ENCODE data around the gene C13orf42.

Gene C13orf42

GRCh38 chr13:51067210-51067701 is 43.8 kb downstream of the C13orf42 start:
- in situ Hi-C loops (cut with HindIII; ENCODE audit: low sequenced_read_pairs): no loop called here

- in situ Hi-C loops (cut with HindIII; ENCODE audit: low sequenced_read_pairs): no loop called here
Observed at GRCh38 chr13:51066091-51066831, 44.8 kb downstream of the C13orf42 start.

- in situ Hi-C loops (cut with HindIII; ENCODE audit: low sequenced_read_pairs): no loop called here
Observed at GRCh38 chr13:51065372-51066090, 45.5 kb downstream of the C13orf42 start.

- in situ Hi-C loops (cut with HindIII; ENCODE audit: low sequenced_read_pairs): no loop called here
Observed at GRCh38 chr13:51064753-51065152, 46.3 kb downstream of the C13orf42 start.

GRCh38 chr13:51063909-51064308 is 47.2 kb downstream of the C13orf42 start:
- in situ Hi-C loops (cut with HindIII; ENCODE audit: low sequenced_read_pairs): no loop called here

- in situ Hi-C loops (cut with HindIII; ENCODE audit: low sequenced_read_pairs): no loop called here
Observed at GRCh38 chr13:51058461-51059167, 52.5 kb downstream of the C13orf42 start.

GRCh38 chr13:51057906-51058305 is 53.2 kb downstream of the C13orf42 start:
- in situ Hi-C loops (cut with HindIII; ENCODE audit: low sequenced_read_pairs): no loop called here

- in situ Hi-C loops (cut with HindIII; ENCODE audit: low sequenced_read_pairs): no loop called here
Observed at GRCh38 chr13:51057001-51057400, 54.1 kb downstream of the C13orf42 start.

- in situ Hi-C loops (cut with HindIII; ENCODE audit: low sequenced_read_pairs): no loop called here
Observed at GRCh38 chr13:51052581-51052980, 58.5 kb downstream of the C13orf42 start.

- in situ Hi-C loops (cut with HindIII; ENCODE audit: low sequenced_read_pairs): no loop called here
Observed at GRCh38 chr13:51050021-51050830, 60.8 kb downstream of the C13orf42 start.

- in situ Hi-C loops (cut with HindIII; ENCODE audit: low sequenced_read_pairs): no loop called here
Observed at GRCh38 chr13:51048616-51049015, 62.5 kb downstream of the C13orf42 start.

GRCh38 chr13:51048166-51048461 is 63.0 kb downstream of the C13orf42 start:
- in situ Hi-C loops (cut with HindIII; ENCODE audit: low sequenced_read_pairs): no loop called here

- in situ Hi-C loops (cut with HindIII; ENCODE audit: low sequenced_read_pairs): no loop called here
Observed at GRCh38 chr13:51047434-51048165, 63.5 kb downstream of the C13orf42 start.

- in situ Hi-C loops (cut with HindIII; ENCODE audit: low sequenced_read_pairs): no loop called here
Observed at GRCh38 chr13:51045451-51045850, 65.6 kb downstream of the C13orf42 start.

GRCh38 chr13:51044023-51044665 is 66.9 kb downstream of the C13orf42 start:
- in situ Hi-C loops (cut with HindIII; ENCODE audit: low sequenced_read_pairs): no loop called here

GRCh38 chr13:51043310-51043709 is 67.8 kb downstream of the C13orf42 start:
- in situ Hi-C loops (cut with HindIII; ENCODE audit: low sequenced_read_pairs): no loop called here

GRCh38 chr13:51041710-51042109 is 69.4 kb downstream of the C13orf42 start:
- in situ Hi-C loops (cut with HindIII; ENCODE audit: low sequenced_read_pairs): no loop called here

- in situ Hi-C loops (cut with HindIII; ENCODE audit: low sequenced_read_pairs): no loop called here
Observed at GRCh38 chr13:51041126-51041525, 69.9 kb downstream of the C13orf42 start.

GRCh38 chr13:51040431-51040830 is 70.6 kb downstream of the C13orf42 start:
- in situ Hi-C loops (cut with HindIII; ENCODE audit: low sequenced_read_pairs): no loop called here

GRCh38 chr13:51036418-51036817 is 74.7 kb downstream of the C13orf42 start:
- in situ Hi-C loops (cut with HindIII; ENCODE audit: low sequenced_read_pairs): no loop called here
